HepG2 (cell line): Measurements from ENCODE around the gene AATF. TPM values are rescaled to one million over a fixed set of nuclear protein-coding genes. Genes with fewer than 3 reads are reported as not detected.

ENCODE experiments used
- ESRRA ChIP-seq: sonication (generic); formaldehyde crosslinking; IDR thresholded peaks from 2 replicates; pipeline ENCODE4 v1.5.1; 2020; ENCODE audit warnings: mild to moderate bottlenecking, low read depth, missing genetic modification reagents
- NR1H2 ChIP-seq: sonication (generic); formaldehyde crosslinking; IDR thresholded peaks from 2 replicates; pipeline ENCODE4 v1.8.1; 2022; ENCODE audit warnings: low read depth, missing genetic modification reagents, borderline replicate concordance
- polyA plus RNA-seq, 8 experiments: library from polyadenylated mRNA; depleted of rRNA in 3 of 8; stranded (reverse) in 7 of 8; unstranded in 1 of 8; fragments of >200 nt; fragmentation: Illumina TruSeq in 4 of 8; extraction: Trizol in 4 of 8; gene quantifications; 2 replicates each; pipeline versions ENCODE4 v1.2.1 to v1.2.3, GENCODE V29; 2011 to 2016; ENCODE audit warnings: low read depth in 4 of 8, missing spikeins in 1 of 8, mixed read lengths in 1 of 8; ENCODE audit not compliant: insufficient read depth in 1 of 8
- total RNA-seq, 5 experiments: library from RNA; depleted of rRNA; stranded (reverse); fragments of >200 nt; fragmentation: Illumina TruSeq; extraction: Trizol; gene quantifications; 2 replicates each; pipeline ENCODE4 v1.2.3, GENCODE V29; 2016; ENCODE audit warnings: low read depth in 1 of 5
- TF ChIP-seq, protein P1 (sequence below): sonication (generic); formaldehyde crosslinking; IDR thresholded peaks from 2 replicates; pipeline ENCODE4 v1.4.0; 2020; ENCODE audit warnings: mild to moderate bottlenecking, missing genetic modification reagents
- TF ChIP-seq, protein P2 (sequence below): sonication (generic); formaldehyde crosslinking; IDR thresholded peaks from 2 replicates; pipeline ENCODE4 v1.4.0; 2020; ENCODE audit warnings: missing genetic modification reagents

The AATF gene
- total and polyA plus RNA-seq, 2 of the 13 experiments (the other 11 are each of a cell fraction or from before 2014, with no cell fraction given), result 9.1 to 53.3 TPM

DNA sequence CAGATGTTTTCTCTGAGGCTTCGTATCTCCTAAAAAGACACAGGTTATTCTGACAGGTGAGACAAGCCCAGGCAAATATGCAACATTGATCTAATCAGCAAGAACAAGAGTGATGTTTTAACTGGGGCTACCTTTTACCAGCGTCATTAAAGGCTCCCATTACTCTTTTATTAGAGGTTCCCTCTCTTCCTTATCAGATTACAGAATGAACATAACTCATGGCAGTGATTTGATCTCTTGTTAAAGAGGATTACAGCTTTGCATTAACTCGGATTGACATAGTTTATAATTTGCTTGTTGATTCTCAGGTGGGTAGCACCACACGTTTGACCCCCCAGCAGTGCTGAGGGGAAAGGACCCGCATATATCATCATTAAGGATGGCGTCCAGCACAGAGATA, 90.5 kb downstream of the AATF start (continued):
- TF ChIP-seq, protein P1, sequence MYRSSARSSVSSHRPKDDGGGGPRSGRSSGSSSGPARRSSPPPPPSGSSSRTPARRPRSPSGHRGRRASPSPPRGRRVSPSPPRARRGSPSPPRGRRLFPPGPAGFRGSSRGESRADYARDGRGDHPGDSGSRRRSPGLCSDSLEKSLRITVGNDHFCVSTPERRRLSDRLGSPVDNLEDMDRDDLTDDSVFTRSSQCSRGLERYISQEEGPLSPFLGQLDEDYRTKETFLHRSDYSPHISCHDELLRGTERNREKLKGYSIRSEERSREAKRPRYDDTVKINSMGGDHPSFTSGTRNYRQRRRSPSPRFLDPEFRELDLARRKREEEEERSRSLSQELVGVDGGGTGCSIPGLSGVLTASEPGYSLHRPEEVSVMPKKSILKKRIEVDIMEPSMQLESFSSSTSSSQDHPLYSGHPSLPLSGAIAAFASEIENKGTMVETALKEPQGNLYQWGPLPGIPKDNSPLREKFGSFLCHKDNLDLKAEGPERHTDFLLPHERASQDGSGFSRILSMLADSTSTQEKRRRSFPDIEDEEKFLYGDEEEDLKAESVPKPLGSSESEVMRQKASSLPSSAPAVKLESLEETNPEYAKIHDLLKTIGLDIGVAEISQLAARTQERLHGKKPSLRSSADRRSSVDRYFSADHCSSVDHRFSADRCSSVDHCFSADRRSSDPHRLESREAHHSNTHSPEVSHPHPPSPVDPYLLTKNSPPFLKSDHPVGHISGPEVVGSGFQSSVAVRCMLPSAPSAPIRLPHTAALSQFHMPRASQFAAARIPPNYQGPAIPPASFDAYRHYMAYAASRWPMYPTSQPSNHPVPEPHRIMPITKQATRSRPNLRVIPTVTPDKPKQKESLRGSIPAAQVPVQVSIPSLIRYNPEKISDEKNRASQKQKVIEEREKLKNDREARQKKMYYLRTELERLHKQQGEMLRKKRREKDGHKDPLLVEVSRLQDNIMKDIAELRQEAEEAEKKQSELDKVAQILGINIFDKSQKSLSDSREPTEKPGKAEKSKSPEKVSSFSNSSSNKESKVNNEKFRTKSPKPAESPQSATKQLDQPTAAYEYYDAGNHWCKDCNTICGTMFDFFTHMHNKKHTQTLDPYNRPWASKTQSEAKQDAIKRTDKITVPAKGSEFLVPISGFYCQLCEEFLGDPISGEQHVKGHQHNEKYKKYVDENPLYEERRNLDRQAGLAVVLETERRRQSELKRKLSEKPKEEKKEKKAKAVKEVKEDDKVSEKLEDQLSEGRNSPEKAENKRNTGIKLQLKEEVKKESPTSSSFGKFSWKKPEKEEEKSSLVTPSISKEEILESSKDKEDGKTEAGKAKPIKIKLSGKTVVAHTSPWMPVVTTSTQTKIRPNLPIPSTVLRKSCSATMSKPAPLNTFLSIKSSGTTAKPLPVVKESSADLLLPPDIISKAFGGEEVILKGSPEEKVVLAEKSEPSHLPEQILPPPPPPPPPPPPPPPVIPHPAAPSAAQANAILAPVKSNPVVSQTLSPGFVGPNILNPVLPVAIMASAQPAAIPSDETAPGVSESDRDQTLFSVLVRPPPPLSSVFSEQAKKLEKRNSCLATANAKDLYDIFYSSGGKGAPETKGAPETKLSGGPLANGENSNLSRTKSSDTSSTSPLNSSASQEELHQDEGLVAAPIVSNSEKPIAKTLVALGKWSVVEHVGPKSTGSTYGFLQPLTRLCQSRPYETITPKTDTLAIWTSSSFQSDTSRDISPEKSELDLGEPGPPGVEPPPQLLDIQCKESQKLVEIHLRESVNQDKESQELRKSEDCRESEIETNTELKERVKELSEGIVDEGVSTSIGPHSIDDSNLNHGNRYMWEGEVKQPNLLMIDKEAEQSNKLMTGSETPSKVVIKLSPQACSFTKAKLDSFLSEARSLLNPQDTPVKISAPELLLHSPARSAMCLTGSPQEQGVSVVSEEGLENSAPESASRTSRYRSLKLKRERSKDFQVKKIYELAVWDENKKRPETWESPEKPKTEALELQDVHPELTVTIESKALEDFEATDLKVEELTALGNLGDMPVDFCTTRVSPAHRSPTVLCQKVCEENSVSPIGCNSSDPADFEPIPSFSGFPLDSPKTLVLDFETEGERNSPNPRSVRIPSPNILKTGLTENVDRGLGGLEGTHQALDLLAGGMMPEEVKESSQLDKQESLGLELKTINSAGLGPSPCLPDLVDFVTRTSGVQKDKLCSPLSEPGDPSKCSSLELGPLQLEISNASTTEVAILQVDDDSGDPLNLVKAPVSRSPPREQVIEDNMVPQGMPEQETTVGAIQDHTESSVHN (CRISPR knock-in tag), result no peak
- no peak for TF ChIP-seq NR1H2 (CRISPR knock-in tag)
- TF ChIP-seq ESRRA, result no peak
- TF ChIP-seq, protein P2, sequence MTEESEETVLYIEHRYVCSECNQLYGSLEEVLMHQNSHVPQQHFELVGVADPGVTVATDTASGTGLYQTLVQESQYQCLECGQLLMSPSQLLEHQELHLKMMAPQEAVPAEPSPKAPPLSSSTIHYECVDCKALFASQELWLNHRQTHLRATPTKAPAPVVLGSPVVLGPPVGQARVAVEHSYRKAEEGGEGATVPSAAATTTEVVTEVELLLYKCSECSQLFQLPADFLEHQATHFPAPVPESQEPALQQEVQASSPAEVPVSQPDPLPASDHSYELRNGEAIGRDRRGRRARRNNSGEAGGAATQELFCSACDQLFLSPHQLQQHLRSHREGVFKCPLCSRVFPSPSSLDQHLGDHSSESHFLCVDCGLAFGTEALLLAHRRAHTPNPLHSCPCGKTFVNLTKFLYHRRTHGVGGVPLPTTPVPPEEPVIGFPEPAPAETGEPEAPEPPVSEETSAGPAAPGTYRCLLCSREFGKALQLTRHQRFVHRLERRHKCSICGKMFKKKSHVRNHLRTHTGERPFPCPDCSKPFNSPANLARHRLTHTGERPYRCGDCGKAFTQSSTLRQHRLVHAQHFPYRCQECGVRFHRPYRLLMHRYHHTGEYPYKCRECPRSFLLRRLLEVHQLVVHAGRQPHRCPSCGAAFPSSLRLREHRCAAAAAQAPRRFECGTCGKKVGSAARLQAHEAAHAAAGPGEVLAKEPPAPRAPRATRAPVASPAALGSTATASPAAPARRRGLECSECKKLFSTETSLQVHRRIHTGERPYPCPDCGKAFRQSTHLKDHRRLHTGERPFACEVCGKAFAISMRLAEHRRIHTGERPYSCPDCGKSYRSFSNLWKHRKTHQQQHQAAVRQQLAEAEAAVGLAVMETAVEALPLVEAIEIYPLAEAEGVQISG (CRISPR knock-in tag), result no peak
